Mammary epithelial cell (primary cell): ENCODE results near the gene CPN1.

Source experiments
- EZH2 ChIP-seq: IDR thresholded peaks from 2 replicates; pipeline ENCODE4 v1.6.1; 2012; ENCODE audit warnings: low read length, inconsistent platforms, borderline replicate concordance
- TF ChIP-seq, protein P1 (sequence below), 2 donors: IDR thresholded peaks in 1 of 2; conservative IDR thresholded peaks in 1 of 2; 2 replicates each; pipeline ENCODE4 v1.5.1; 2011 to 2012; ENCODE audit warnings: inconsistent platforms in 2 of 2, low read length in 2 of 2, mild to moderate bottlenecking in 2 of 2, control low read depth in 1 of 2, low read depth in 1 of 2; ENCODE audit not compliant: insufficient read depth in 1 of 2; ENCODE audit errors: extremely low read depth in 1 of 2

DNA sequence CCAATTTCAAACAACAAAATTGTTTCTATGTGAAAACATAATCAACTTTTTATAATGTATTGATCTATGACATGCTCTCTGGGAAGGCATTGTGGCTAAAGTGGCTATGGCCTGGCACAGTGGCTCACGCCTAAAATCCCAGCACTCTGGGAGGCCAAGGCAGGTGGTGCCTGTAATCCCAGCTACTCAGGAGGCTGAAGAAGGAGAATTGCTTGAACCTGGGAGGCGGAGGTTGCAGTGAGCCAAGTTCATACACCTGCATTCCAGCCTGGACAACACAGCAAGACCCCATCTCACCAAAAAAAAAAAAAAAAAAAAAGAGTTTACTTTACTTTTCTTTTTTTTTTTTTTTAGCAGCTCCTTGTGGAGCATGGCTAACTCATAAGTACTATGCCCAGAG, 38.9 kb upstream of the CPN1 start:
- TF ChIP-seq, protein P1, sequence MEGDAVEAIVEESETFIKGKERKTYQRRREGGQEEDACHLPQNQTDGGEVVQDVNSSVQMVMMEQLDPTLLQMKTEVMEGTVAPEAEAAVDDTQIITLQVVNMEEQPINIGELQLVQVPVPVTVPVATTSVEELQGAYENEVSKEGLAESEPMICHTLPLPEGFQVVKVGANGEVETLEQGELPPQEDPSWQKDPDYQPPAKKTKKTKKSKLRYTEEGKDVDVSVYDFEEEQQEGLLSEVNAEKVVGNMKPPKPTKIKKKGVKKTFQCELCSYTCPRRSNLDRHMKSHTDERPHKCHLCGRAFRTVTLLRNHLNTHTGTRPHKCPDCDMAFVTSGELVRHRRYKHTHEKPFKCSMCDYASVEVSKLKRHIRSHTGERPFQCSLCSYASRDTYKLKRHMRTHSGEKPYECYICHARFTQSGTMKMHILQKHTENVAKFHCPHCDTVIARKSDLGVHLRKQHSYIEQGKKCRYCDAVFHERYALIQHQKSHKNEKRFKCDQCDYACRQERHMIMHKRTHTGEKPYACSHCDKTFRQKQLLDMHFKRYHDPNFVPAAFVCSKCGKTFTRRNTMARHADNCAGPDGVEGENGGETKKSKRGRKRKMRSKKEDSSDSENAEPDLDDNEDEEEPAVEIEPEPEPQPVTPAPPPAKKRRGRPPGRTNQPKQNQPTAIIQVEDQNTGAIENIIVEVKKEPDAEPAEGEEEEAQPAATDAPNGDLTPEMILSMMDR (conservative IDR thresholded peaks at IDR 0.05 in 1 of 2, IDR thresholded peaks at IDR 0.05 in 1 of 2; ENCODE audit: extremely low read depth in 1 of 2, insufficient read depth in 1 of 2, low read depth in 1 of 2, low read length in 2 of 2) = no peak
- no peak for TF ChIP-seq EZH2
